ENCODE data around the gene FERMT2. TPM values are rescaled to one million over a fixed set of nuclear protein-coding genes. Genes with fewer than 3 reads are reported as not detected.

FERMT2 gene
- polyA plus RNA-seq, 2 of the 4 experiments (the other 2 are of a cell fraction) = 42.9 to 102 TPM

GRCh38 chr14:52996493-52996892 lies 45.6 kb upstream of the FERMT2 start:
- POLR2A ChIA-PET = no interaction called here
- WGBS (ENCODE audit: missing lambda C conversion rate) = 45% methylated on average over 2 of the region's 2 CpGs

GRCh38 chr14:52995998-52996397 lies 45.1 kb upstream of the FERMT2 start:
- DNase-seq (ENCODE audit: low read depth in 1 of 2, low spot score in 1 of 2) = no peak
- no peak for FAIRE-seq
- no peaks in the 10 kb centered on the region for H3K4me1 ChIP-seq
- WGBS (ENCODE audit: missing lambda C conversion rate) = 38% methylated on average over 1 of the region's 1 CpG
- no peak for ATAC-seq
- no peaks in the 10 kb centered on the region for H3K9me3 ChIP-seq
- no peak overlapping the region for H3K4me3 ChIP-seq
- TF ChIP-seq KDM5A (IDR thresholded peaks at IDR 0.05) = no peak
- TF ChIP-seq ESRRA (IDR thresholded peaks at IDR 0.05; ENCODE audit: borderline replicate concordance, low read length) = no peak
- TF ChIP-seq RARB (CRISPR knock-in tag; IDR thresholded peaks at IDR 0.05) = no peak
- no peak for TF ChIP-seq ZNF302 (CRISPR knock-in tag; IDR thresholded peaks at IDR 0.05)
- TF ChIP-seq ZC3H11A (IDR thresholded peaks at IDR 0.05) = no peak
- TF ChIP-seq SMC3 (IDR thresholded peaks at IDR 0.05) = no peak
- no peak for TF ChIP-seq REST (IDR thresholded peaks at IDR 0.05)
- TF ChIP-seq MAX (IDR thresholded peaks at IDR 0.05) = no peak
- no peak for TF ChIP-seq EHMT2 (IDR thresholded peaks at IDR 0.05; ENCODE audit: low read depth)
- TF ChIP-seq SREBF2 (IDR thresholded peaks at IDR 0.05) = no peak
- TF ChIP-seq ZFP36 (IDR thresholded peaks at IDR 0.05; ENCODE audit: borderline replicate concordance, partially characterized antibody) = no peak
- TF ChIP-seq HMGXB4 (CRISPR knock-in tag; IDR thresholded peaks at IDR 0.05; ENCODE audit: borderline replicate concordance) = no peak
- no peak for TF ChIP-seq TP53 (CRISPR knock-in tag; IDR thresholded peaks at IDR 0.05)
- TF ChIP-seq RNF2 (IDR thresholded peaks at IDR 0.05; ENCODE audit: borderline replicate concordance, low read depth) = no peak
- no peak for TF ChIP-seq FOXS1 (CRISPR knock-in tag; IDR thresholded peaks at IDR 0.05)
- TF ChIP-seq MAZ (IDR thresholded peaks at IDR 0.05; ENCODE audit: borderline replicate concordance, low read depth, low read length) = no peak
- TF ChIP-seq ZSCAN20 (CRISPR knock-in tag; IDR thresholded peaks at IDR 0.05) = no peak
- ChIA-PET CTCF (interaction anchor here (1.5 kb wide), 1 partner anchor 10 kb away, joined by 4 read pairs; no protein-coding TSS in a partner anchor), POLR2A (no interaction called here)
- no peak overlapping the region for H3K4me2 ChIP-seq
- H3K27ac ChIP-seq = no peak overlapping the region

More at GRCh38 chr14:52996493-52996892, 45.6 kb upstream of the FERMT2 start:
- Histone ChIP-seq H3K9me3 (no peaks in the 10 kb centered on the region), H3K27ac (no peak overlapping the region), H3K4me3 (no peak overlapping the region), H3K4me2 (no peak overlapping the region), H3K4me1 (no peaks in the 10 kb centered on the region)
- DNase-seq (ENCODE audit: low read depth in 1 of 2, low spot score in 1 of 2) (no peak), FAIRE-seq (no peak), ATAC-seq (no peak)
- TF ChIP-seq SMC3 (IDR thresholded peaks at IDR 0.05) = no peak
- TF ChIP-seq ZC3H11A (IDR thresholded peaks at IDR 0.05) = no peak
- no peak for TF ChIP-seq CHD4 (IDR thresholded peaks at IDR 0.05; ENCODE audit: borderline replicate concordance)
- TF ChIP-seq FOSL2 (IDR thresholded peaks at IDR 0.05) = no peak
- no peak for TF ChIP-seq FOSL2 (CRISPR knock-in tag; IDR thresholded peaks at IDR 0.05)
- CTCF ChIA-PET = no interaction called here
